Stomach (tissue), 19 donors: ENCODE results near the gene BMAL2. TPM values are rescaled to one million over a fixed set of nuclear protein-coding genes. Genes with fewer than 3 reads are reported as not detected.
A peak's percentile ranks its signal among the peaks of the same experiment; 100 is the strongest.

Experiments
- DNase-seq, 2 donors: peaks; one replicate each; pipeline versions ENCODE4 v3.0.0 to v3.0.0-alpha.2; 2013 to 2019
- H3K27ac ChIP-seq, 5 donors: fragments of 200-600 bp in 4 of 5; sonication (generic) in 4 of 5; one replicate each; pipeline ENCODE4 v1.5.1; 2013 to 2019; ENCODE audit warnings: mild to moderate bottlenecking in 1 of 5, moderate library complexity in 1 of 5
- H3K27me3 ChIP-seq, 3 donors: fragments of 200-600 bp; sonication (generic); one replicate each; pipeline ENCODE4 v1.5.1; 2017 to 2019; ENCODE audit warnings: mixed run types in 1 of 3
- H3K36me3 ChIP-seq, 4 donors: fragments of 200-600 bp; sonication (generic); 1 replicate in 3 of 4; 2 replicates in 1 of 4; pipeline ENCODE4 v1.5.1; 2016 to 2019
- H3K4me1 ChIP-seq, 4 donors: fragments of 200-600 bp; sonication (generic); one replicate each; pipeline ENCODE4 v1.5.1; 2016 to 2019
- H3K4me3 ChIP-seq, 4 donors: fragments of 200-600 bp; sonication (generic) in 3 of 4; one replicate each; pipeline ENCODE4 v1.5.1; 2016 to 2019; ENCODE audit warnings: mild to moderate bottlenecking in 1 of 4
- H3K9me3 ChIP-seq, 4 donors: fragments of 200-600 bp; sonication (generic); one replicate each; pipeline ENCODE4 v1.5.1; 2016 to 2019
- CTCF ChIP-seq, 7 experiments: fragments of 450-650 bp in 4 of 7; fragments of 200-600 bp in 3 of 7; sonication (generic) in 3 of 7; IDR thresholded peaks; one replicate each; pipeline ENCODE4 v1.5.1; 2016 to 2019; ENCODE audit warnings: antibody characterized with exemption in 7 of 7, control low read depth in 2 of 7, mild to moderate bottlenecking in 1 of 7
- EP300 ChIP-seq: sonication (generic); formaldehyde crosslinking; IDR thresholded peaks from one replicate; pipeline ENCODE4 v1.6.1; 2017; ENCODE audit warnings: antibody characterized with exemption
- POLR2A ChIP-seq, 4 donors: fragments of 450-650 bp; IDR thresholded peaks; one replicate each; pipeline ENCODE4 v1.6.1; 2016; ENCODE audit warnings: antibody characterized with exemption in 4 of 4, control low read depth in 2 of 4, mild to moderate bottlenecking in 1 of 4, moderate library complexity in 1 of 4
- POLR2AphosphoS5 ChIP-seq, 3 donors: sonication (generic); formaldehyde crosslinking; IDR thresholded peaks; one replicate each; pipeline ENCODE4 v1.6.1; 2016; ENCODE audit warnings: antibody characterized with exemption in 3 of 3
- WGBS, 5 donors: extraction: QIAGEN DNeasy Blood & Tissue Kit in 3 of 5; methylation state at CpG; one replicate each; pipeline versions ENCODE4 v1.1.5 to v1.1.7; 2013 to 2018; 5-methylcytosine and 5-hydroxymethylcytosine counted together
- intact Hi-C: fragments of 100-400 bp; cut with DNase I; formaldehyde crosslinking; loops from one replicate; pipeline ENCODE4 v1.15.1; 2023; ENCODE audit warnings: low total_unique reads
- long read RNA-seq, 10 donors: transcript quantifications; one replicate each; lab custom pipeline, GENCODE V29; 2026
- polyA plus RNA-seq, 3 donors: library from polyadenylated mRNA; stranded (reverse); fragments of 200-250 nt; gene quantifications; one replicate each; pipeline ENCODE4 v1.2.3, GENCODE V29; 2013
- total RNA-seq, 5 donors: library from RNA; depleted of rRNA; stranded (reverse); fragments of >200 nt; gene quantifications; one replicate each; pipeline versions ENCODE4 v1.1.0 to v1.2.3, GENCODE V29; 2014 to 2016
- donor health status: healthy with polysubstance abuse.
- donor health status: Bipolar disorder and iron deficiency.
- donor health status: healthy.

Gene BMAL2
- 10 to 100 TPM in 2 of 5 donors, 1 to 10 TPM in 3; 3.8 to 23.7 (median 8.9) TPM for total RNA-seq
- polyA plus RNA-seq: 10 to 100 TPM in 2 of 3 donors, 1 to 10 TPM in 1; 6.7 to 34.4 (median 12.3) TPM
- long read RNA-seq, donor 1: 0 reads
- long read RNA-seq, donor 2: 0 reads
- long read RNA-seq, donor 3: 0 reads
- long read RNA-seq, donor 4: 0 reads
- long read RNA-seq, donor 5, partial matches to known transcripts: 0 of 2 reads
- long read RNA-seq, donor 5, other reads (novel, unspliced or antisense): 0 of 2 reads
- long read RNA-seq, donor 6, partial matches to known transcripts: 0 of 1 reads
- long read RNA-seq, donor 6, other reads (novel, unspliced or antisense): 0 of 1 reads
- long read RNA-seq, donor 7: 0 reads
- long read RNA-seq, donor 8, partial matches to known transcripts: 0 of 1 reads
- long read RNA-seq, donor 8, other reads (novel, unspliced or antisense): 0 of 1 reads
- long read RNA-seq, donor 9: 0 reads
- long read RNA-seq, donor 10: 0 reads

GRCh38 chr12:27332714-27333402 is at the start of gene BMAL2:
TSS of gene BMAL2 (plus strand) at chr12:27332836. CDS start at chr12:27333073, 237 bp downstream.
- Histone ChIP-seq H3K27me3 (peaks cover 0 to 19% (median 0%) of the 10 kb centered on the region in 3 donors), H3K4me3 (peak within 1 kb of the TSS; percentile 70 to 93 (median 81)), H3K4me1 (peaks cover 23 to 50% (median 45%) of the 10 kb centered on the region in 4 donors), H3K27ac (peak within 1 kb of the TSS; percentile 76 to 90 (median 85)), H3K9me3 (no peaks in the 10 kb centered on the region), H3K36me3 (no peaks in the 10 kb centered on the region)
- peak; percentile 54 to 84 for DNase-seq
- TF ChIP-seq POLR2AphosphoS5 (IDR thresholded peaks at IDR 0.05) (peak in 1 of 3 donors; percentile 32), CTCF (IDR thresholded peaks at IDR 0.05) (no peak)
- intact Hi-C loops: no loop called here
- WGBS, 5 donors: 0 to 2% (median 1%) methylated on average over 45 to 95 of the region's 96 CpGs

GRCh38 chr12:27284021-27284420 is 48.6 kb upstream of the BMAL2 start:
- 84 to 90% (median 88%) methylated on average over 3 of the region's 3 CpGs for WGBS, 5 donors
- H3K4me1 ChIP-seq: peaks cover 0 to 69% (median 42%) of the 10 kb centered on the region in 4 donors
- no peaks in the 10 kb centered on the region for H3K36me3 ChIP-seq
- intact Hi-C loops: no loop called here
- no peaks in the 10 kb centered on the region for H3K27me3 ChIP-seq
- no peak overlapping the region for H3K4me3 ChIP-seq
- TF ChIP-seq CTCF (IDR thresholded peaks at IDR 0.05): no peak
- TF ChIP-seq POLR2A (IDR thresholded peaks at IDR 0.05): no peak
- no peaks in the 10 kb centered on the region for H3K9me3 ChIP-seq
- no peak for DNase-seq
- H3K27ac ChIP-seq: peak overlapping the region in 4 of 5 donors; percentile 9 to 56 (median 32)

- H3K27me3 ChIP-seq: no peaks in the 10 kb centered on the region
- WGBS, 5 donors: 67 to 85% (median 74%) methylated on average over 2 of the region's 2 CpGs
- H3K4me3 ChIP-seq: no peak overlapping the region
- intact Hi-C loops: no loop called here
- no peak for DNase-seq
- TF ChIP-seq POLR2AphosphoS5 (IDR thresholded peaks at IDR 0.05) (no peak), EP300 (no peak), CTCF (IDR thresholded peaks at IDR 0.05) (no peak), POLR2A (IDR thresholded peaks at IDR 0.05) (no peak)
- peak overlapping the region in 4 of 5 donors; percentile 9 to 56 (median 34) for H3K27ac ChIP-seq
- H3K9me3 ChIP-seq: no peaks in the 10 kb centered on the region
- peaks cover 0 to 69% (median 36%) of the 10 kb centered on the region in 4 donors for H3K4me1 ChIP-seq
- no peaks in the 10 kb centered on the region for H3K36me3 ChIP-seq
Measured at GRCh38 chr12:27284751-27285150, 47.9 kb upstream of the BMAL2 start.

GRCh38 chr12:27285403-27285802 is 47.2 kb upstream of the BMAL2 start:
- no peaks in the 10 kb centered on the region for H3K36me3 ChIP-seq
- no peaks in the 10 kb centered on the region for H3K27me3 ChIP-seq
- intact Hi-C loops: no loop called here
- H3K27ac ChIP-seq: peak overlapping the region in 4 of 5 donors; percentile 9 to 56 (median 34)
- TF ChIP-seq POLR2A (IDR thresholded peaks at IDR 0.05): no peak
- H3K9me3 ChIP-seq: no peaks in the 10 kb centered on the region
- WGBS, 5 donors: 83 to 91% (median 85%) methylated on average over 1 of the region's 1 CpG
- no peak for DNase-seq
- H3K4me3 ChIP-seq: no peak overlapping the region
- H3K4me1 ChIP-seq: peaks cover 1 to 69% (median 35%) of the 10 kb centered on the region in 4 donors
